ENCODE measurements around the gene FANCC. TPM values are rescaled to one million over a fixed set of nuclear protein-coding genes. Genes with fewer than 3 reads are reported as not detected.

Gene FANCC
- total and polyA plus RNA-seq, 2 of the 8 experiments (the other 6 are each of a cell fraction or from before 2014, with no cell fraction given): 7.8 to 15.2 TPM

DNA sequence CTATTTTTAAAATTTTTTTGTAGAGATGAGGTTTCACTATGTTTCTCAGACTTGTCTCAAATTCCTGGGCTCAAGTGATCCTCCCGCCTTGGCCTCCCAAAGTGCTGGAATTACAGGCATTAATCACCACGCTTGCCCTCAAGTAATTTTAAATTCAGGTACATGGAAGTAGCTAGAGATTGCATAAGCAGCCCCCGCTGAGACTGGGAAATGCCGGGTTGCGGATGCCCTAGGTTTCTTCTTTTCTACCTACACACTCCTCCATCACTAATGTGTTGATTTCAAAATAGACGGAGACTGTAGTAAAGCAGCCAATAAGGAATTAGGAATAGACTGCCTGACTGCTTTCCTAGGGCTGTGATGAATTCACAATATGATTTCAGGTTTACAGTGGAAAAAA is 202.4 kb downstream of the FANCC start:
- H3K23ac ChIP-seq (ENCODE audit: insufficient read length): no peak overlapping the region
- no peak overlapping the region for H4K91ac ChIP-seq (replicated peaks; ENCODE audit: insufficient read length, low read length)
- H3K9ac ChIP-seq (replicated peaks in 1 of 4; ENCODE audit: extremely low read depth in 1 of 4, low read depth in 3 of 4, low read length in 3 of 4): no peak overlapping the region
- H4K20me1 ChIP-seq (replicated peaks in 1 of 2; ENCODE audit: control insufficient read depth in 1 of 2, insufficient read depth in 2 of 2, low read length in 2 of 2): peaks cover 0 to 2% of the 10 kb centered on the region in 2 experiments
- H2BK120ac ChIP-seq (replicated peaks; ENCODE audit: low read depth, low read length): no peak overlapping the region
- no peaks in the 10 kb centered on the region for H3K27me3 ChIP-seq (replicated peaks in 1 of 4; ENCODE audit: control insufficient read depth in 3 of 4, extremely low read depth in 1 of 4, insufficient read depth in 3 of 4, low read length in 3 of 4)
- H4K8ac ChIP-seq (ENCODE audit: extremely low read depth, insufficient read depth, low read length): no peak overlapping the region
- no peak overlapping the region for H4K5ac ChIP-seq (ENCODE audit: insufficient read length, low read depth, low read length)
- TF ChIP-seq BACH1 (IDR thresholded peaks at IDR 0.05; ENCODE audit: low read length) (no peak), BCL11A (IDR thresholded peaks at IDR 0.05; ENCODE audit: low read depth in 2 of 2, low read length in 2 of 2) (no peak), RXRA (IDR thresholded peaks at IDR 0.05; ENCODE audit: insufficient read depth, low read depth, low read length) (no peak), HDAC6 (IDR thresholded peaks at IDR 0.05; ENCODE audit: low read depth, low read length) (no peak), GTF2F1 (IDR thresholded peaks at IDR 0.05; ENCODE audit: borderline replicate concordance, low read depth, low read length) (no peak), TEAD4 (IDR thresholded peaks at IDR 0.05; ENCODE audit: low read depth, low read length) (no peak), TAF7 (optimal IDR thresholded peaks at IDR 0.05; ENCODE audit: borderline replicate concordance, low read depth, low read length) (no peak), JUND (IDR thresholded peaks at IDR 0.05; ENCODE audit: low read length) (no peak), RAD21 (IDR thresholded peaks at IDR 0.05 in 1 of 2, conservative IDR thresholded peaks at IDR 0.05 in 1 of 2; ENCODE audit: low read depth in 2 of 2, low read length in 2 of 2) (no peak), SP1 (IDR thresholded peaks at IDR 0.05; ENCODE audit: low read depth, low read length) (no peak), KDM5A (IDR thresholded peaks at IDR 0.05; ENCODE audit: low read length) (no peak), CHD1 (IDR thresholded peaks at IDR 0.05; ENCODE audit: low read depth, low read length) (no peak), SIRT6 (IDR thresholded peaks at IDR 0.05; ENCODE audit: low read length) (no peak)
- TF ChIP-seq, protein P1, sequence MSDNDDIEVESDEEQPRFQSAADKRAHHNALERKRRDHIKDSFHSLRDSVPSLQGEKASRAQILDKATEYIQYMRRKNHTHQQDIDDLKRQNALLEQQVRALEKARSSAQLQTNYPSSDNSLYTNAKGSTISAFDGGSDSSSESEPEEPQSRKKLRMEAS (IDR thresholded peaks at IDR 0.05): no peak
- no peak overlapping the region for H2BK20ac ChIP-seq (ENCODE audit: low read length)
- H2AK5ac ChIP-seq (ENCODE audit: low read depth, low read length): no peak overlapping the region
- H3K4me2 ChIP-seq (ENCODE audit: insufficient read depth in 1 of 2, low read depth in 2 of 2, low read length in 2 of 2): no peak overlapping the region
- DNase-seq (ENCODE audit: low read depth in 1 of 2, low spot score in 2 of 2) (no peak), FAIRE-seq (no peak)
- H3K27ac ChIP-seq (ENCODE audit: low read depth, low read length): no peak overlapping the region
- WGBS, 2 experiments (ENCODE audit: extremely low coverage in 1 of 2, insufficient coverage in 1 of 2, insufficient read length in 1 of 2, insufficient replicate concordance in 2 of 2, low coverage in 1 of 2, low lambda C conversion rate in 2 of 2, missing lambda C conversion rate in 1 of 2): 91% methylated on average over 6 of the region's 6 CpGs; no CpG with 5 or more reads in 1 of the 2 experiments
- peaks cover 0 to 2% (median under 1%) of the 10 kb centered on the region in 4 experiments; a peak in 1 of 8 replicates for H3K36me3 ChIP-seq (ENCODE audit: control insufficient read depth in 2 of 4, insufficient read depth in 4 of 4, low read length in 3 of 4)
- ChIA-PET CTCF (ENCODE audit: partially characterized antibody) (interaction anchor here (0.6 to 9.5 kb wide), 18 partner anchors 10 to 1503 kb away, joined by 3 to 141 read pairs (median 3); no protein-coding TSS in a partner anchor), POLR2A (ENCODE audit: partially characterized antibody) (no interaction called here)
- H3K18ac ChIP-seq (ENCODE audit: extremely low read depth, low read length): no peak overlapping the region
- H3K79me2 ChIP-seq (ENCODE audit: control insufficient read depth in 1 of 2, insufficient read depth in 2 of 2, low read length in 2 of 2): no peaks in the 10 kb centered on the region
- no peak overlapping the region for H3K4ac ChIP-seq (replicated peaks; ENCODE audit: insufficient read length, low read depth, low read length)
- no peaks in the 10 kb centered on the region for H3K79me1 ChIP-seq (ENCODE audit: low read depth, low read length)
- H2BK15ac ChIP-seq (ENCODE audit: low read length): no peak overlapping the region
- no peaks in the 10 kb centered on the region for H3K9me3 ChIP-seq (ENCODE audit: insufficient read depth in 2 of 2, low read depth in 1 of 2, low read length in 1 of 2)
- no peak overlapping the region for H2AFZ ChIP-seq (ENCODE audit: low read length)
- no peak overlapping the region for H2BK12ac ChIP-seq (ENCODE audit: low read depth, low read length)
- H3K23me2 ChIP-seq (ENCODE audit: low read depth, low read length): no peaks in the 10 kb centered on the region
- H3K4me3 ChIP-seq (ENCODE audit: extremely low read depth in 1 of 4, insufficient read depth in 2 of 4, low read depth in 3 of 4, low read length in 4 of 4): no peak overlapping the region
- H2BK5ac ChIP-seq (ENCODE audit: low read depth, low read length): no peak overlapping the region
- no peaks in the 10 kb centered on the region for H3K4me1 ChIP-seq (replicated peaks in 1 of 4; ENCODE audit: control insufficient read depth in 3 of 4, insufficient read depth in 4 of 4, low read length in 3 of 4)
- no peak overlapping the region for H3K14ac ChIP-seq (ENCODE audit: insufficient read length)
- H3K56ac ChIP-seq (replicated peaks; ENCODE audit: insufficient read length, low read depth, low read length): no peak overlapping the region
